CD4-positive, alpha-beta T cell treated with Interleukin-15 for 1 hour (primary cell): ENCODE measurements around the gene CLC.
"Not testable (repeated sequence)": the region's sequence is repeated elsewhere in the genome, so short reads cannot be mapped to it uniquely, and the experiment has no call there.

Experiments
- DNase-seq: peaks from one replicate; pipeline ENCODE4 v3.0.0-alpha.2; 2020

CLC gene

DNA sequence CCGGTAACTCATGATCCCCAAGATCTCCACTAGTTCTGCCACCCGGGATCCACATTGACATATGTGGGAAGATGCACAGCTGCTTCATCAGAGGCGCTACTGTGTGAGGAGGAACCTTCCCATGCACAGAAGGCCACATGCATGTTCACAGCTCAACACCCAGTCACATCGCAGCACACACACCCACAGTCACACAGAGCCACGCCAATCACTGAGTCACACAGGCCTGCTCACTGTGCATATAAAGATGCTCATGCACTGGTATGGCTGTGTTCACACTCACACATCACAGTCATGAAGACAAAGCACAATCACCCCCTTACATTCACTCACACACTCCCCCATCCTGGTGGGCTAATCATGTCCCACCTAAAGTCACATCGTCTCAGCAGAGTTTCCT lies 9.8 kb downstream of the CLC start:
- no peak for DNase-seq

DNA sequence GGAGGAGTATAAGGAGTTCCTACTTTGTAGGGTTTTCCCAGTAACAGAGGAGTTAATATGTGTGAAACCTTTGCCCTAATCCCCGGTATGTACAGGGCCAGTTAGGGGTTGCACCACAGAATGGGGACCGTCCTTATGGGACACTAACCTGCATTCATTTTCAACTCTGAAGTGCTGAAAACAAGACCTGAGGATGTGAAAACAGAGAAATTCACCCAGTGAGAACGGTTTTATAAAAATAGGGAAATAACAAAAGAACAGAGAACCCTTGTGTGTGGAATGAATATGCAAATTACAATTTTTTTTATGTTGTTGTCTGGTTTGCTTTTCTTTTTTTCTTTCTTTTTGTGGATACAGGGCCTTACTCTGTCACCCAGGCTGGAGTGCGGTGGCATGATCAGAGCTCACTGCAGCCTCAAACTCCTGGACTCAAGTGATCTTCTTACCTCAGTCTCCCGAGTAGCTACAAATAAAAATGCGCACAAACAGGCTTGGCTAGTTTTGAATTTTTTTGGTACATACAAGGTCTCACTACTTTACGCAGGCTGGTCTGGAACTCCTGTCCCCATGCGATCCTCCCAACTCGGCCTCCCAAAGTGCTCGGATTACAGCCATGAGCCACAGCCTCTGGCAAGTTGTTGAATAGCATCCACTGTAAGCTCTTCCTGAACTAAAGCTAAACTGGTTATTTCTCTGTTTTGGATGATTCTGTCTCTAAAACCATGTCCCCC lies 10.6 kb downstream of the CLC start:
- no peak for DNase-seq

DNA sequence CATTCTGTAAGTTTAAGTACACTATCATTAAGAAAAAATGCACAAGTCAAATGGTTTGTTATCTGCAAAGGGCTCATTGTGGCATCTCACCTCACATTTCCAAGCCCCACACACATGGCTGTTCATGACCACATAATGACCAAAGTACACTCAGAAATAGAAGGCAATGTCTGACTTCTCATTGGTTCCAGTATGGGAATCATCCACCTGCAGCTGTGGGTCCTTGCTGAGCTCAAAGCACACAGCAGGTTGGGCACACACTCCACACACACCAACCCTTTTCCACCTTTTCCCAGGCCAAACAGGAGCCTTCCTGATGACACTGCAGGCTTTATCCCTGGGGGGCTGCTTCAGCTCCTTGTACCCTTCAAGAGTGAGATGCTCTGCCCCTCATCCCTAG lies 11.8 kb downstream of the CLC start:
- DNase-seq: no peak

DNA sequence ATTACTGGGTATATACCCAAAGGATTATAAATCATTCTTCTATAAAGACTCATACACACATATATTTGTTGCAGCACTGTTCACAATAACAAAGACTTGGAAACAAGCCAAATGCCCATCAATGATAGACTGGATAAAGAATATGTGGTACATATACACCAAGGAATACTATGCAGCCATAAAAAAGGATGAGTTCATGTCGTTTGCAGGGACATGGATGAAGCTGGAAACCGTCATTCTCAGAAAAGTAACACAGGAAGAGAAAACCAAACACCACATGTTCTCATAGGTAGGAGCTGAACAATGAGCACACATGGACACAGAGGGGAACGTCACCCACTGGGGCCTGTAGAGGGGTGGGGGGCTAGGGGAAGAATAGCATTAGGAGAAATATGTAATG lies 17.7 kb downstream of the CLC start:
- DNase-seq: not testable (repeated sequence)

DNA sequence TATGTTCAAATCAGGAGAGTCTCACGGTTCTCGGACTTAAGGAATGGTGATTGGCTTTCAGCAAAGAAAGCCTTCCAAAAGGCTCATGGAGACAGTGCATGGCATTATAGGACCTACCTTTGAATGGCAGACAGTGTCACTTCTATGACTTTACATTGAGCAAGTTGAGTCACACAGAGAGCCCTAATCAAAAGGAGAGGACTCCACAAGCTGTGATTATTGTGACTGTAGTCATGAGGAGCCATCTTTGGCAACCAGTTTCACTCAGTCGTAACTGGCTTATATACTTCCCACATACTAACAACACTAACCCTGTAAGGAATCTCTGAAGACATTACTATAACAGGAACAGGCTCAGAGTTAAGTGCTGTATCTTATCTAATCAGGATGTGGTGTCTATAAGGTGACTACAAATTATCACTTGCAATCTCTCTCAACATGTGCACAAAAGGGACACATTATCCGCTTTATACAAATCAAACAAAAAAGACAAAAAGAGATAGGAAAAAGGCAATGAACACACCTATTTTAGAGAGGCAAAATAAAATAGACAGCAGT lies 27.4 kb downstream of the CLC start:
- no peak for DNase-seq

DNA sequence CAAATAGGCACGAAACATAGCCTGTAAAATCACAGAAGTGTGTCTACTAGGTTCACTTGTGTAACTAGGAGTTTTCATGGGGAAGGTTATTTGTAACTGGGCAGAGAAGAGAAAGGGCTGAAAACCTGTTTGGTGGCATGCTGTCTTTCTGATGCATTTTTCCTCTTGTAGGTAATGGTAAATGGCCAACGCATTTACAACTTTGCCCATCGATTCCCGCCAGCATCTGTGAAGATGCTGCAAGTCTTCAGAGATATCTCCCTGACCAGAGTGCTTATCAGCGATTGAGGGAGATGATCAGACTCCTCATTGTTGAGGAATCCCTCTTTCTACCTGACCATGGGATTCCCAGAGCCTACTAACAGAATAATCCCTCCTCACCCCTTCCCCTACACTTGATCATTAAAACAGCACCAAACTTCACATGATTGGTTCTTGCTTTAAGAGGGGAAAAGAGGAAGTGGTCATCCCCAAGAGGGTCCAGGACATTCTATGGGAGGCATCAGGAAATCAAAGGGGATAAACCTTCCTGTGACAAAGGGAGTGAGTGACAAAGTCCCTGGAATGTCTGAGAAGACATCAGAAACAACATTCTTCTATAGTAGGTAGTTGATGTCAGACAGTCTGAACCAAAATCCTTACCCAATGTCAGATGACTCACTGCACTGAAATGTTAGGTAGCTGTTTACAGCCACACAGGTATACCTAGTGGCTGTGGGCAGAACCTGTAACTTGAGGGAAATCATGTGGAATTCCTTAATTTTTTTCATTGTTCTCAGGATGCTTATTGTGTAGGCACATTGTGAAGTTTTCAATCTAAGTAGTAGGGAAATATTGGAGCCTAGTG lies 28.6 kb downstream of the CLC start:
- DNase-seq: no peak

DNA sequence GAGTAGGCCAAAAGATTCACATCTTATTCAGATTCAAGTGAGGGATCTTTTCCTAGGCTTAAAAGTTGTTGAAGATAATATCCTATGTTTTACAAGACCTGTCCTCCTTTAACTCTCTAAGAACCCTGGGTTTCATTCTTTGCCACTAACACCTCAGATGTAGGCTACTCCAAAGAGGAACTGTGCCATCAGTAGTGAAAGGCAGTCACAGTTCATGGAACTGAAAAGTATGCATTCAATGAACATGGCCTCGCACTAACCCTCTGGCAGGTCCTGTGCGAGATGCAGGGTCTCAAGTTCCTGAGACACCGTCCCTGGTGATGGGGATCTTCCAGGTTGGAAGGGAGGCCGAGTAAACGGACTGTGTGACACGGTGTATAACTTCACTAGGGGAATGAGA lies 29.2 kb downstream of the CLC start:
- DNase-seq: no peak

DNA sequence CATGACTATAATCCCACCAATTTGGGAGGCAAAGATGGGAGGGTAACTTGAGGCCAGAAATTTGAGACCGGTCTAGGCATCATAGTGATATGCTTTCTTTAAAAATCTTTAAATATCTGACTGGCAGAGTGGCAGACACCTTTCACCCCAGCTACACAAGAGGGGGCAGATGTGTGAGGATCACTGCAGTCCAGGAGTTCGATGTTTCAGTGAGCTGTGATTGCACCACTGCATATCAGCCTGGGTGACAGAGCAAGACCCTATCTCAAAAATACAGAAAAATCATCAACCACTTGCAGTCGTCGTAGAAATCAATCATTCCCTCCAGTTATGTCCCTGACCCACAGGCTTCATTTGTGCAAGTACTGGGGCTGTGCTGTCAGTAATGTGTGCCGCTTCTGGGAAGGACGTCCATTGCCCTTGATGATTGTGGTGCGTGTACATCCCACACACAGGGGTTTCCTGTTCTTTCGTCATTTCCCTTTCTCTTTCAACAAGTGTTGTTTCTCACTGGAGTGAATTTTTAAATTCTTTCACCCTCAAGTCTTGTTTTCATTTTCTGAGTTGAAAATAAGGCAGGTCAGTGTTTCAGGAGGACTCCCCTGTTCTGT lies 32.1 kb downstream of the CLC start:
- no peak for DNase-seq

DNA sequence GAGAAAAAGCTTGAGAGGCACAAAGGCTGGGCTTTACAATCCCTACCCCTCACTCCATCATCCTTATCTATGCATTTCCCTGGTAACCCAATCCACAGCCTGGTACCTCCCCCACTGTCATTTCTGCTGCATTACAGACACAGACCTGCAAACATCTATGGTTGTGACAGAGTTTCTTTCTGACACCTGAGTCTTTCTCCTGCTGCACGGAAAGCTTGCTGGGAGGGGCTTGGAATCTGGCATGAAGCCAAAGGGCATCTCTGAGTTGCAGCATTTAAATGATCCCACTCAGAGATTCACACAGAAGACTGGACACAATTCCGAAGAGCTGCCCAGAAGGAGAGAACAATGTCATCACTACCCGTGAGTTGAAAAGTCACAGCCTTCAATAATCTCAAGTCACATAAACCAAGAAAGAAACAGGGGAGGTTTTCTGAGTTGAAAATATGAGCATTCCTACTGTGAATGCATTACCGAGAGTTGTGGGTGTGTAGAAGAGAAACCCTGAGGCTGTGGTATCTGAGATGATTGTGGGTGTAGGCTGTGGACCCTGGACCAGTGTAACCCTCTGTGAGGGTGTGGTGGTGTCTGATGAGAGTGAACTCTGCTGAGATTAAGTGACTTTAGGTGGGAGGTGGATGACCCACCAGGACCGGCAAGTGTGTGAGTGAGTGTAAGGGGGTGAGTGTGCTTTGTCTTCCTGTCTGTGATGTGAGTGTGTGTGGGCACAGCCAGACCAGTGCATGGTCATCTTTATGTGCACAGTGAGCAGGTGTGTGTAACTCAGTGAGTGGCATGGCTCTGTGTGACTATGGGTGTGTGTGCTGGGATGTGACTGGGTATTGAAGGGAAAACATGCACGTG lies 33.4 kb downstream of the CLC start, which contains the start of gene LGALS14:
Gene LGALS14 (plus strand): TSS at position 301 of the 864 bp plus-strand sequence. CDS start 48 bp downstream, at position 349.
- DNase-seq: no peak

DNA sequence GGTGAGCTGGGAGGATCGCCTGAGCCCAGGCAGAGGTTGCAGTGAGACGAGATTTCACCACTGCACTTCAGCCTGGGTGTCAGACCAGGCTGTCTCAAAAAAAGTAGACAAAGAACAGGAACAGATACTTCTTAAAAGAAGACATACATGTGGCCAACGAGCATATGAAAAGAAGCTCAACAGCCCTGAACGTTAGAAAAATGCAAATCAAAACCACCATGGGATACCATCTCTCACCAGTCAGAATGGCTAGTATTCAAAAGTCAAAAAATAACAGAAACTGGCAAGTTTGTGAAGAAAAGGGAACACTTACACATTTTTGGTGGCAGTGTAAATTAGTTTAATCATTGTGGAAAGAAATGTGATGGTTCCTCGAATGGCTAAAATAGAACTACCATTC lies 36.5 kb downstream of the CLC start:
- DNase-seq: no peak

DNA sequence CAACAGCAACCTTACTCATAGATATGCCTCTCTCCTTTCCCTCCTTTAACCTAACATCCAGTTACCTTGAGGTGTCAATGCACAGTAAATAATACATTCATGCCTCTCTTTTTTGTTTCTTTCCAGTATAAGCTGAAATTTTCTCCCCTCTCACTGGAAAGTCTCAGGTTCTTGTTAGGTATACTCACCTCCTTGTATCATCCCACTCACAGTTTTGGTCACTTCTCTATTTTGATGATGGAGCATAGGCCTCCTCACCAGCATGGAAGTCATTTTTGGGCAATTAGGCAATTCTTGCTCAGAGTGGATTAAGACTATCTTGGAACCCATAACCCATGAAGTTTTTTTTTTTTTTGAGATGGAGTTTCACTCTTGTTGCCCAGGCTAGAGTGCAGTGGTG lies 39.3 kb downstream of the CLC start:
- no peak for DNase-seq

DNA sequence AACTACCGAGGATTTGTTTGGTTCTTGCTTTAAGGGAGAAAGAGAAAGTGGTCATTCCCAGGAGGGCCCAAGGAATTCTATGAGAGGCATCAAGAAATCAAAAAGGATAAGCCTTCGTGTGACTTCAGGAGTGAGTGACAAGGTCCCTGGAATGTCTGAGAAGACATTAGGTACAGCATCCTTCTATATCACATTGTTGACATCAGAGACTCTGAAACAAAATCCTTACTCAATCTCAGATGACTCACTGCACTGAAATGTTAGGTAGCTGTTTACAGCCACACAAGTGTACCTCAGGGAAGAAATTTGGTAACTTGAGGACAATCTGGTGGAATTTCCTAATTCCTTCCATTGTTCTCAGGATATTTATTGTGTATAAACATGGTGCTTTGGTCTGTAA lies 41.4 kb downstream of the CLC start:
- no peak for DNase-seq

DNA sequence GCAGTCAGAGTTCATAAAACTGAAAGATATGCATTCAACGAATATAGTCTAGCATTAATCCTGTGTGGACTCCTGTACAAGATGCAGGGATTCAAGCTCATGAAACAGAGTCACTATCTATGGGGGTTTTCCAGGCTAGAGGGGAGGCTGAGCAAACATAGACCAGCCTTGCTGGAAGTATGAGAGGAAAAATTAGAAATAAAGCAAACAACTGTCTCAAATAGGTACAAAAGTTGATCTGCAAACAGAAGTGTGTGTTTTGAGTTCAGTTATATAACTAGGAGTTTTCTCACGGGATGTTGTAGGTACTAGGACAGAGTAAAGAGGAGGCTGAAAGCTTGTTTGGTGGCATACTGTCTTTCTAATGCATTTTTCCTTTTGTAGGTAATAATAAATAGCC lies 42.1 kb downstream of the CLC start:
- DNase-seq: no peak

DNA sequence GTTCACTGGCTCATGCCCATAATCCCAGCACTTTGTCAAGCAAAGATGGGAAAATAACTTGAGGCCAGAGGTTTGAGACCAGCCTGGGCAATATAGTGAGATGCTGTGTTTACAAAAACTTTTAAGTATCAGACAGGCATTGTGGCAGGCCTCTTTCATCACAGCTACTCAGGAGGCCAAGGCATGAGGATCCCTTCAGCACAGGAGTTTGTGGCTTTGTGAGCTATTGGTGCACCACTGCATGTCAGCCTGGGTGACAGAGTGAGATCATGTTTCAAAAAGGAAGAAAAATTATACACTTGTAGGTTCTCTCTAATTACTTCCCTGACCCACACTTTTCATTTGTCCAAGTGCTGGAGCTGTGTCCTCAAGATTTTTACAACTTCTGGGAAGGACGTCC lies 45.0 kb downstream of the CLC start:
- DNase-seq: no peak

DNA sequence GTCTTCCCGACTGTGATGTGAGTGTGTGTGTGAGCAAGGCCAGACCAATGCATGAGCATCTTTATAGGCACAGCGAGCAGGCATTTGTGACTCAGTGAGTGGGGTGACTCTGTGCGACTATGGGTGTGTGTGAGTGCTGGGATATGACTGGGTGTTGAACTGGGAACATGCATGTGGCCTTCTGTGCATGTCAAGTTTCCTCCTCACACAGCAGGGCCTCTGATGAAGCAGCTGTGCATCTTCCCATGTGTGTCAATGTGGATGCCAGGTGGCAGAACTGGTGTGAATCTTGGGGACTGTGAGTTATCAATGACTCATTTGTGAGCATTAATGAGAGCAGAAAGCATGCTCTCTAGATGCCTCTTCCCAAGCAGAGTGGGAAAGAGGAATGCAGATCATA lies 45.7 kb downstream of the CLC start:
- DNase-seq: no peak

DNA sequence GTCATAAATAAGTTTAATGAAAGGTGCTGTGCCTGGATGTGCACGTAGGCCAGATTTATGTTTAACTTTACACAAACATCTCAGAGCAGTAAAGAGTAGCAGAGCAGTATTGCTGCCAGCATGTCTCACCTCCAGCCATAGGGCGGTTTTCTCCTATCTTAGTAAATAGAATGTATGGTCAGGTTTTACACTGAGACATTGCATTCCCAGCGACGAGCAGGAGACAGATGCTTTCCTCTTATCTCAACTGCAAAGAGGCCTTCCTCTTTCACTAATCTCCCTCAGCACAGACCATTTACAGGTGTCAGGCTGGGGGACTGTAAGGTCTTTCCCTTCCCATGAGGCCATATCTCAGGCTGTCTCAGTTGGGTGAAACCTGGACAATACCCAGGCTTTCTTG lies 49.2 kb downstream of the CLC start:
- not testable (repeated sequence) for DNase-seq

DNA sequence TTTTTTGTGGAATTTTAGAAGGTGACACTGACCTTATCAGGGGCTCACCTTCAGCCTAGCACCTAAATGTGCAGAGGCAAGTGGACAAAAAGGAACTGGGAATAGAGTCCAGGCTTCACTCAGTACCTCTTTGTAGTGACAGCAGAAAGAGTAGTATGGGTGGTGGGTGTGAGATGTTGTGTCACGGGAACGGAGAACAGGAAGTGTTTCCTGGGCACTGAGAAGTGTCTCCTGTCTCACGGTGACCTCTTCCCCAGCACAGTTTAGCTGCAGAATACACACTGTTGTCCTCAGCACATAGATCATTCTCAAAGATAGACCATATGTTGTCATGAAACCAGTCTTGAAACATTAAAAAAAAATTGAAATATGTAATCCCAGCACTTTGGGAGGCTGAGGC lies 51.1 kb downstream of the CLC start:
- no peak for DNase-seq

DNA sequence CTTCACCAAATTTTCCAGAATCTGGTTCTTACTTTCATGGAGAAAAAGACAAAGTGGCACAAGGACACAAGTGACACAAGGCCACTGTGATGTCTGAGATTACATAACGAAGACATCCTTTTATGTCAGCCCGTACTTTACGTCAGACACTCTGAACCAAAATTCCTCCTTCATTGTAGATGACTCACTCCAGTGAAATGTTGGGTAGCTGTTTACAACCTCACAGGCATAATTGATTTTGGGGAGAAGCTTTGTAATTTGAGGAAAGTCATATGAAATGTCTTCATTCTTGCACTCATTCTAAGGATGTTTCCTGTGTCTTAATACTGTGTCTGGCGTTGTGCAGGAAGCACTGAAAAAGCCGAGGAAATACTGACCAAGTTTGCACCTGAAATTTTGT lies 53.6 kb downstream of the CLC start:
- no peak for DNase-seq

DNA sequence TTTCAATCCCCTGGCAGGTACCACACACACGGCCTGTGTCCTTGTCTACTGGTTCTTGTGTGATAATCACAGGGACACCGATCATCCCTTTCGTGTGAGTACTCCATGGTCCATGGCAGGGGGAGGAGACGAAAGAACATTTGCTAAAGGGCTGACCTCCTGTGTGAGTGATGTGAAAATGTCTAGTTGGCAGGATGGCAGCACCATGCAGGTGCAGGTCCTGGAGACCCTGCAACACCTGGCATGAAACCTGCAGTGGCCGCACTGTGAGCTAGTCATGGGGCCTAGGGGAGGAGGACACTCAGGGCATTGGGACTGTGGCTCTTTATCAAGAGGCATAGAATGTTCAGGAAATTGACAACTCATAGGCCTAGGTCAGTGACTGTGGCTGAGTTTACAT lies 56.4 kb downstream of the CLC start:
- no peak for DNase-seq
